Fibroblast of mammary gland (primary cell): ENCODE measurements around the gene ADAM22.

Experiments used
- DNase-seq: peaks from one replicate; pipeline ENCODE4 v3.0.0-alpha.2; 2010; ENCODE audit warnings: low read depth
- H3K4me3 ChIP-seq: 2 replicates; pipeline ENCODE4 v1.5.1; 2011; ENCODE audit warnings: low read depth, mild to moderate bottlenecking, low read length, moderate library complexity; ENCODE audit not compliant: control insufficient read depth
- CTCF ChIP-seq: conservative IDR thresholded peaks from 2 replicates; pipeline ENCODE4 v1.5.1; 2011; ENCODE audit warnings: low read depth, low read length, inconsistent platforms; ENCODE audit not compliant: control insufficient read depth, insufficient read depth

Gene ADAM22

GRCh38 chr7:87999261-87999660, 65.2 kb downstream of the ADAM22 start:
- no peak overlapping the region for H3K4me3 ChIP-seq
- no peak for TF ChIP-seq CTCF
- DNase-seq = no peak

- TF ChIP-seq CTCF = no peak
- DNase-seq = peak; percentile 24
- H3K4me3 ChIP-seq = no peak overlapping the region
These were observed 67.9 kb downstream of the ADAM22 start for GRCh38 chr7:88001744-88002530.

DNA sequence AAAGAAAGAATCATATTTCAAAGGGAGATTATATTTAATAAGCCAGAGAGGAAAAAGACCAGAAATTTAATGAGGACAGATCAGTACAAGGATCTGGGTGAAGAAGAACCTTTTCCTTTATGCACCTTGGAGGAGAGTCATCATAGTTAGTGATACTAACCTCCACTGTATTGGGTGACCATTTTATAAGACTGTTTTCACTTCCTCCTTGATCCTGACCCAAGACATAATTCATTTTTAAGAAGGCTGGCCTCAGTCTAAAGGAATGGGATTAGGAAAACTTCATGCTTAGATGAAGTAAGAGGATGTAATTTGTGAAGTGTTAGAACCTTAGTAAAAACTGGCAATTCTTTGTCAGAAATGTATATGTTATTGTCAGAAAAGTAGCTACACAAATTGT, 68.6 kb downstream of the ADAM22 start:
- no peak overlapping the region for H3K4me3 ChIP-seq
- no peak for TF ChIP-seq CTCF
- DNase-seq = no peak

DNA sequence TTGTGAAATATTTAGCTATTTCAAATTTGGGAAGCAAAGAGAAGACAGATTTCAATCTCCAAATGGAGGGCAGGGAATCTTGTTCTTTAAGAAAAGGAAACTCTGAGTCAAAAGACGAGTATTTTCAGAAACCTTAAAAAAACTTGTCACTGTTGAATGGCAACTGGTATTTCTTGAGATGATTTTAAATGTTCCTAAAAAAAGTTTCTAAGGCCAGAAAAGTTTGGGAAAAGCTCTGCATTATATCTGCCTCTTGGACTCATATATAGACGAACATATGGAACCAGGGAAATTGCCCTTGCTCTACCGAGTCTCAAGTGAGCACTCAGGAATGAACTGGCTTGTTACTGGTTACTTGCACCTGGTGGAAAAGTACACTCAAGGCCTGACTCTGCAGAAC, 69.5 kb downstream of the ADAM22 start:
- no peak for DNase-seq
- no peak for TF ChIP-seq CTCF
- H3K4me3 ChIP-seq = no peak overlapping the region

- no peak for DNase-seq
- TF ChIP-seq CTCF = no peak
- no peak overlapping the region for H3K4me3 ChIP-seq
These were observed 71.1 kb downstream of the ADAM22 start for GRCh38 chr7:88005191-88005590.

DNA sequence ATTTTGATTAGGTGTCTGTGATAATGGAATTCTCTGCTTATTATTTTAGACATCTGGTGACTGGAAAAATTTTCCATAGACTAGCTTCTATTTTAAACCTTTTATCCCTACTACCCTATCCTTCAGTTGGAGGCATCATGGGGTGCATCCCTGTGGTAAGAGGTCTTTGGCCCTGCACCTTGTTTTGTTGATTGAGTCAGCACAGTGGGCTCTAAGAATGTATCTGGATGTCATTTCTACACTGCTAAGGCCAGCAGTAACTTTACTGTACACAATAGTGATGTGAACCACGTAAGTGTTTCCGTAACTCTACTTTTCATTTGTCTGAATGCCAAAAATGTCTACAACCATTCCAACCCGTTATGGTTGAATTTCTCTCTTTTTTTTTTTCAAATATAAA, 75.6 kb downstream of the ADAM22 start:
- DNase-seq = no peak
- no peak for TF ChIP-seq CTCF
- H3K4me3 ChIP-seq = no peak overlapping the region
